Myocyte (in vitro differentiated cells): ENCODE data around the gene ZMYND11. TPM values are rescaled to one million over a fixed set of nuclear protein-coding genes. Genes with fewer than 3 reads are reported as not detected.
"Not testable (repeated sequence)": the region's sequence is repeated elsewhere in the genome, so short reads cannot be mapped to it uniquely, and the experiment has no call there.

Experiments used
- DNase-seq: peaks from one replicate; pipeline ENCODE4 v3.0.0-alpha.2; 2012; ENCODE audit warnings: low read depth
- total RNA-seq: library from RNA; depleted of rRNA; stranded (reverse); fragments of >200 nt; gene quantifications from 2 replicates; pipeline ENCODE4 v1.2.3, GENCODE V29; 2014

Gene ZMYND11
- total RNA-seq, 1 donor from 2014 or later, result 72.6 TPM

DNA sequence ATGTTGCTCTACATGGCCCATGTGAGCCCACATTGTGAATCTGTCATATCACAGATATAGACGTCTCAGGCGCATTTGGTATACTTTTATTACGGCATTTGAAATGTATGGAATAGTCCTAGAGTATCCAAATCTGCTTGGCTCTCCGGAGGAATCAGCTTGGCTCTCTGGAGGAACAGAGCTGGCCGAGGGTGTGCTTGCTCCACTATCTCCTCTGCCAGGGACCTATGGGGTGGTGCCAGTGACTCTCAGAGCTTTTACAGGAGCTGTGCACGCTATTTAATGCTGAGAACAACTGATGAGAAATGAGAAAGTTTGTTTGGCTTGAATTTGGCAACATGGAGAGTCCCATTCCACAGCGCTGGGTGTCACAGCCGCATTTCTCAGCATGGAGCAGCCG is 144.0 kb downstream of the ZMYND11 start:
- no peak for DNase-seq

DNA sequence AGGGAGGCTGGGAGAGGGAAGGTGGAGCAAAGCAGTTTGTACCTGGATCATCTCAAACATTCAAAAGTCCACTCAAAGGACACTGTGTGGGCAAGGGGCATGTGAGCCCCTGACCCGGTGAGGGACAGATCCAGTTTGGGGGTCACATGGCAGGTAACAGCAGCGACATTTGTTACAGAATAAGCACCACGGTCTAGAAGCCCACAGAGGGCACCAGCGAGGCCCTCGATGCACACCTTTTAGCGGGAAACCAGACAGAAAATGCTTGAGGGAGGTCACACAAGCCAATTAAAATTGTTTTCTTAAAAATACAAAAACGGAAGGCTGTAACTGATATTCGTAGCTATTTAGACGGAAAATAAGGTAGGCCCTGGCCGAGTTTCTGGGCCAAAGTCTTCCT is 144.4 kb downstream of the ZMYND11 start:
- no peak for DNase-seq

GRCh38 chr10:282294-283139 is 147.3 kb downstream of the ZMYND11 start:
- peak; percentile 54 for DNase-seq

DNA sequence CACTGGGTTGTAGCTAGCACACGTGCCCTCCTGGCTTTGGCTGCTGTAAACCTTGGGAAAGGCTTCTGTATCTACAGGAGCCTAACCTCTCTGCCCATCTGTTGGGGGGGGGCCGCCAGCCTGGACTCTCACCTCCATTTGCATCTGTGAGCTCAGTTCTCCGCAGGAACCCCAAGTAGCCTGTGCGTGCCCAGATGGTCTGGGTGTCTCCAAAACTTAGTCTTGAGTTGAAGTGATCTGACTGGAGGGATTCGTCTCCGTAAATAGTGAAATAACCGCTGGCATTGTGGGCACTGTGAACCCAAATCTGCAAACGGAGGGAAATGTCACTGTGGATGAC is 147.9 kb downstream of the ZMYND11 start:
- DNase-seq, result no peak

- no peak for DNase-seq
Observed at GRCh38 chr10:283916-284356, 148.7 kb downstream of the ZMYND11 start.

DNA sequence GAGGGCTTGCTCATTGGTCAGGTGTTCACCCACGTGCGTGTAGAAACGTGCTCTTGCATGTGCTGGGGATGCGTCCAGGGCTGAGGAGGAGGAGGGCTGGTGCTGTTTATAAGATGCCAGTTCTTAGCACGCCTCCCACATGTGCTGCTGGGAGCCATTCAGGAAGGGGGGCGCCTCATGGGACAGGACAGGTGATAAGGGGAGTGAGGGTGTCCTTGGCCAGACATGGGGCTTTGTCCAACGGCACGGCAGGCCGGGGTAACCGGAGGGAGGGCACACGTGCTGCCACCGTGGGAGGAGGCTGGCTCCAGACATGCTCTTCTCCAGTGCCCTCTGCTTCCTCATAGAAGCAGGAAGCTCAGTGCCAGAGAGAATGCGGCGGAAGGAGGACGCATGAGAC is 150.0 kb downstream of the ZMYND11 start:
- no peak for DNase-seq

GRCh38 chr10:287026-287709 is 151.9 kb downstream of the ZMYND11 start:
- no peak for DNase-seq

- no peak for DNase-seq
Observed at GRCh38 chr10:287814-288213, 152.6 kb downstream of the ZMYND11 start.

GRCh38 chr10:288316-289200 is 153.3 kb downstream of the ZMYND11 start:
- DNase-seq, result no peak

GRCh38 chr10:289581-289980 is 154.3 kb downstream of the ZMYND11 start:
- DNase-seq, result no peak

- DNase-seq, result peak; percentile 44
Observed at GRCh38 chr10:290026-290725, 154.9 kb downstream of the ZMYND11 start.

GRCh38 chr10:293636-294035 is 158.4 kb downstream of the ZMYND11 start:
- DNase-seq, result peak; percentile 53

- peak; percentile 36 for DNase-seq
Observed at GRCh38 chr10:297567-297966, 162.3 kb downstream of the ZMYND11 start.

DNA sequence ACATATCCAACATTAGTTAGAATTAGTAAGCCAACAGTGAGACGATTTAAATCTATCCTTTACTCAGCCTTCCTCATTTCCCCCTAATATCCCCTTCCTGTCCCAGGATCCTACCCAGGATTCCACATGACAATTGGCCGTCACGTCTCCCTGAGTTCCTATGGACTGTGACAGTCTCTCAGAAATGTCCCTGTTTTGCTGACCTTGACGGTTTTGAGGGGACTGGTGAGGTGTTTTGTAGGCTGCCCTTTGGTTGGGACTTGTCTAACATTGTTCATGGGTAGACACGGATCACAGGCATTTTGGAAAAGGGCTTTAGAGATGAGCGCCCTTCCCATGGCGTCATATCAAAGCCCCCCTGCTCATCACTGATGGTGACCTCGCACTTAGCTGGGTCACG is 162.8 kb downstream of the ZMYND11 start:
- no peak for DNase-seq

GRCh38 chr10:299512-299911 is 164.3 kb downstream of the ZMYND11 start:
- no peak for DNase-seq

GRCh38 chr10:299969-300368 is 164.7 kb downstream of the ZMYND11 start:
- DNase-seq, result no peak

DNA sequence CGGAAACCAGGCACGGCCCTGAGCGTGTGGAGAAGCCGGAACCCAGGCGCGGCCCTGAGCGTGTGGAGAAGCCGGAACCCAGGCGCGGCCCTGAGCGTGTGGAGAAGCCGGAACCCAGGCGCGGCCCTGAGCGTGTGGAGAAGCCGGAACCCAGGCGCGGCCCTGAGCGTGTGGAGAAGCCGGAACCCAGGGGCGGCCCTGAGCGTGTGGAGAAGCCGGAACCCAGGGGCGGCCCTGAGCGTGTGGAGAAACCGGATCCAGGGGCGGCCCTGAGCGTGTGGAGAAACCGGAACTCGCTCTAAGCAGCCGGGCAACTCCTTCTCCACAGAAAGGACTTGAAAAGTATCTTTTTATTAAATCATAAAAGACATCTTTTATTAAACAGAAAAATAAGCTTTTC is 165.3 kb downstream of the ZMYND11 start:
- not testable (repeated sequence) for DNase-seq

GRCh38 chr10:301536-301935 is 166.3 kb downstream of the ZMYND11 start:
- no peak for DNase-seq
